ENCODE results near the gene CYB561D2. TPM values are rescaled to one million over a fixed set of nuclear protein-coding genes. Genes with fewer than 3 reads are reported as not detected.

Gene CYB561D2
- total and polyA plus RNA-seq, 10 of the 15 experiments (the other 5 are each of a cell fraction or from before 2014, with no cell fraction given) = 7.6 to 39.2 (median 18.8) TPM

DNA sequence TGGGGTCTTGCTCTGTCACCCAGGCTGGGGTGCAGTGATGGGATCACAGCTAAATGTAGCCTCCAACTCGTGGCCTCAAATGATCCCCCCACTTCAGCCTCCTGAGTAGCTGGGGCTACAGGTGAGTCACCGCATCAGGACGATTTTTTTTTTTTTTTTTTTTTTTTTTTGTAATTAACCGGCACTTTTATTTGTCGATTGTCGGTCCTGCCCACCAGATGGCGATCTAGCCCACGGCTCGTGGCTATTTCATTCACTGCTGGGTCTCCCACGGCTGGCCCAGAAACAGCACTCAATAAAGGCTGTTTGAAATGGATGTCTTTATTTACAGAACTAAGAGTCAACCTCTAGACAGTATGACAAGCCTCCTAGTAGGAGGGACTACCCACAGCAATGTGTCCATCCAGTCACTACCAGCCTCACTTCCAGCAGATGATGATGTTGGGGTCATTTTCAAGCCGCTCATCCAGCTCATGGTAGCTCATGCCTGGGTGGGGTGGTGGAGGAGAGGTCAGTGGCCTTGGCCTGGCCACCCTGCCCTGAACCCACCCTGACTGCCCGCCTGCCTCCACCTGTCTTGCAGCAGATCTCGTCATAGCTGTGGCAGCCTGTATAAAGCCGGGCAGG, 3.4 kb upstream of the CYB561D2 start (continued):
- TF ChIP-seq, protein P1, sequence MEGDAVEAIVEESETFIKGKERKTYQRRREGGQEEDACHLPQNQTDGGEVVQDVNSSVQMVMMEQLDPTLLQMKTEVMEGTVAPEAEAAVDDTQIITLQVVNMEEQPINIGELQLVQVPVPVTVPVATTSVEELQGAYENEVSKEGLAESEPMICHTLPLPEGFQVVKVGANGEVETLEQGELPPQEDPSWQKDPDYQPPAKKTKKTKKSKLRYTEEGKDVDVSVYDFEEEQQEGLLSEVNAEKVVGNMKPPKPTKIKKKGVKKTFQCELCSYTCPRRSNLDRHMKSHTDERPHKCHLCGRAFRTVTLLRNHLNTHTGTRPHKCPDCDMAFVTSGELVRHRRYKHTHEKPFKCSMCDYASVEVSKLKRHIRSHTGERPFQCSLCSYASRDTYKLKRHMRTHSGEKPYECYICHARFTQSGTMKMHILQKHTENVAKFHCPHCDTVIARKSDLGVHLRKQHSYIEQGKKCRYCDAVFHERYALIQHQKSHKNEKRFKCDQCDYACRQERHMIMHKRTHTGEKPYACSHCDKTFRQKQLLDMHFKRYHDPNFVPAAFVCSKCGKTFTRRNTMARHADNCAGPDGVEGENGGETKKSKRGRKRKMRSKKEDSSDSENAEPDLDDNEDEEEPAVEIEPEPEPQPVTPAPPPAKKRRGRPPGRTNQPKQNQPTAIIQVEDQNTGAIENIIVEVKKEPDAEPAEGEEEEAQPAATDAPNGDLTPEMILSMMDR (IDR thresholded peaks at IDR 0.05 in 2 of 3, conservative IDR thresholded peaks at IDR 0.05 in 1 of 3; ENCODE audit: control insufficient read depth in 2 of 3, extremely low read depth in 1 of 3, insufficient read depth in 1 of 3, low read depth in 3 of 3, low read length in 3 of 3) = peak; percentile 57 to 69 (median 61)
- TF ChIP-seq PAX8 (IDR thresholded peaks at IDR 0.05) = no peak
- no peak for TF ChIP-seq STAT1 (conservative IDR thresholded peaks at IDR 0.05)
- no peak for TF ChIP-seq RELB (IDR thresholded peaks at IDR 0.05; ENCODE audit: low read depth)
- no peak for TF ChIP-seq ZSCAN29 (IDR thresholded peaks at IDR 0.05)
- TF ChIP-seq SUZ12 (IDR thresholded peaks at IDR 0.05; ENCODE audit: unreplicated experiment) = no peak
- peak; percentile 44; the same call in 1 of the 2 replicates for TF ChIP-seq SMC3 (IDR thresholded peaks at IDR 0.05; ENCODE audit: borderline replicate concordance, low read length)
- TF ChIP-seq ZNF24 (IDR thresholded peaks at IDR 0.05) = no peak
- peak; percentile 71 for TF ChIP-seq RAD21 (IDR thresholded peaks at IDR 0.05; ENCODE audit: insufficient read depth, low read depth, low read length)
- no peak for TF ChIP-seq ZNF687 (IDR thresholded peaks at IDR 0.05)

All from GM12878 (cell line).